SKM-1 treated with dmso at 0.1 percent for 144 hours (cell line): ENCODE data around the gene KCNAB3.

Source experiments
- DNase-seq: peaks from one replicate; lab custom pipeline; 2025; ENCODE audit not compliant: unreplicated experiment; lab: John Stamatoyannopoulos, UW

The KCNAB3 gene

DNA sequence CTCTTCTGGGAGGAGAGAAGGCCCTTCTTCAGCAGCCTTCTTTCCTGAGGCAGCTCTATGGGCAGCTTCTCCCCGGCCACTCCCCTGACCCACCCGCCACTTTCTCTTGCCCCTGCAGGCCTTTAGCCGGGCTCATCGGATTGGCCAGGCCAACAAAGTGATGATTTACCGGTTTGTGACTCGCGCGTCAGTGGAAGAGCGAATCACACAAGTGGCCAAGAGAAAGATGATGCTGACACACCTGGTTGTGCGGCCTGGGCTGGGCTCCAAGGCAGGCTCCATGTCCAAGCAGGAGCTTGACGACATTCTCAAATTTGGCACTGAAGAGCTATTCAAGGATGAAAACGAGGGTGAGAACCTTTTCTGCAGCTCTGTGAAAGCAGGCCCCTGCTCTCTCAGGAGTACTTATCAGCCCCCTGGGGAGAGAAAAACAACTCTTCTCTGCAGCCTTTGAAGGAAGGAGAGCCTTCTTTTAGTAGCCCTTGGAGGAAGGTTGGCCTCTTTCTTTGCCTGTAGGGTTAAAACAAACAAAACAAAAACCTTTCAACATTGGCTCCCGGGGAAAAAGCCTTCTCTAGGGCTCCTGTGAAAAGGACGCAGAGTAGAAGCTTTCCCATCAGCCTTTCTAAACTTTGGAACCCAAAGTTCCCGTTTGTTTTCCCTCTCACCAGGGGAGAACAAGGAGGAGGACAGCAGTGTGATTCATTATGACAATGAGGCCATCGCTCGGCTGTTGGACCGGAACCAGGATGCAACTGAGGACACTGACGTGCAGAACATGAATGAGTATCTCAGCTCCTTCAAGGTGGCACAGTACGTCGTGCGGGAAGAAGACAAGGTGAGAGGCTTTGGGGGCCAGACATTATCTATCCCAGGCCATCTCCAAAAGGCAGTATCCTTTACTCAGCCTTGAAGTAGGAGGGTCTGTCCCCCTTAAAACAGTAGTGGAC, 26.2 kb downstream of the KCNAB3 start:
- DNase-seq: no peak

DNA sequence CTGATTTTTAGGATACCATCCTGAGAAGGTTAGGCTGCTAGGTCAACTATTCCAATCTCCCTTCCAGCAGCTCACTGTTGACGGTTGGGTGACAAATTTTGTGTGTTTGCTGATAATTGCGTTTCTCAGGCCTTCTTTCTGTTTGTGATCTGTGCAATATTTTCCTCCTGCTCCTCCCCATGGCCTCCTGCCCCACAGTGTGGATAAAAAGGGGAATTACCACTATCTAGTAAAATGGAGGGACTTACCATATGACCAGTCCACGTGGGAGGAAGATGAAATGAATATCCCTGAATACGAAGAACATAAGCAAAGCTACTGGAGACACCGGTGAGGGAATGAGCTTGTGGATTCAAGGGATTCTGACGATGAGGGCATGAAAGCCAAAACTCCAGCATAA, 31.9 kb downstream of the KCNAB3 start:
- no peak for DNase-seq

DNA sequence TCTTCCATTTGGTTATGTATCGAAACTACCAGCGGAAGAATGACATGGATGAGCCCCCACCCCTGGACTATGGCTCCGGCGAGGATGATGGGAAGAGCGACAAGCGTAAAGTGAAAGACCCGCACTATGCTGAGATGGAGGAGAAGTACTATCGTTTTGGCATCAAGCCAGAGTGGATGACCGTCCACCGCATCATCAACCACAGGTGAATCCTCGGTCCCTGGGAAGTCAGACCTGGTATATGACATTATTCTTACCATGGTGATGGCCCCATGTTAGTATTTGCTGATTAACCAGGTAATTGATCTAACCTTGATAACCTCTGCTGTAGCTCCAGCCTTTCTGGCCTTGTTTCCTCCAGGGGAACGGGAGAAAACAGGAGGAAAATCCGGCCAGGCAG, 32.6 kb downstream of the KCNAB3 start:
- DNase-seq: no peak

DNA sequence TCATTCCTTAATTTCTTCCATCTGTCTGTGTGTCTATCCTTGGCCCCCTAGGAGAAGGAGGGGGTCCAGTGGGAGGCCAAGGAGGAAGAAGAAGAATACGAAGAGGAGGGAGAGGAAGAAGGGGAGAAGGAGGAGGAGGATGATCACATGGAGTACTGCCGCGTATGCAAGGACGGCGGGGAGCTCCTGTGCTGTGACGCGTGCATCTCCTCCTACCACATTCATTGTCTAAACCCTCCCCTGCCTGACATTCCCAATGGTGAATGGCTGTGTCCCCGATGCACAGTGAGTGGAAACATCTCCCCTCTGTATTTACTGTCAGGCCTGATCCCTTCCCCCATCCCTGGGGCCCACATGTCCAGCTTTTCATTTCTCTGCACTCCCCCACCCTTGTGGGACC, 34.8 kb downstream of the KCNAB3 start:
- DNase-seq: no peak

DNA sequence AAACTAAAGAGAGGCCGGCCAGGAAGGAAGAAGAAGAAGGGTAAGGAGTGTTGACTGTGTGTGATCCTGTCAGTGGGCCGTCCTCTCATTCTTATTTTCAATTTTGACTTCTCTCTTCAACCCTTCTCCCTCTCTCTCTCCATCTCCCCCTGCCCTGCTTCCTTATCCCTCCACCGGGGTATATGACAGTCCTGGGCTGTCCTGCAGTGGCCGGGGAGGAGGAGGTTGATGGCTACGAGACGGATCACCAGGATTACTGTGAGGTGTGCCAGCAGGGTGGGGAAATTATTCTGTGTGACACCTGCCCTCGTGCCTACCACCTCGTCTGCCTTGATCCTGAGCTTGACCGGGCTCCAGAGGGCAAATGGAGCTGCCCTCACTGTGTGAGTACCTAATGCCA, 35.4 kb downstream of the KCNAB3 start:
- no peak for DNase-seq

DNA sequence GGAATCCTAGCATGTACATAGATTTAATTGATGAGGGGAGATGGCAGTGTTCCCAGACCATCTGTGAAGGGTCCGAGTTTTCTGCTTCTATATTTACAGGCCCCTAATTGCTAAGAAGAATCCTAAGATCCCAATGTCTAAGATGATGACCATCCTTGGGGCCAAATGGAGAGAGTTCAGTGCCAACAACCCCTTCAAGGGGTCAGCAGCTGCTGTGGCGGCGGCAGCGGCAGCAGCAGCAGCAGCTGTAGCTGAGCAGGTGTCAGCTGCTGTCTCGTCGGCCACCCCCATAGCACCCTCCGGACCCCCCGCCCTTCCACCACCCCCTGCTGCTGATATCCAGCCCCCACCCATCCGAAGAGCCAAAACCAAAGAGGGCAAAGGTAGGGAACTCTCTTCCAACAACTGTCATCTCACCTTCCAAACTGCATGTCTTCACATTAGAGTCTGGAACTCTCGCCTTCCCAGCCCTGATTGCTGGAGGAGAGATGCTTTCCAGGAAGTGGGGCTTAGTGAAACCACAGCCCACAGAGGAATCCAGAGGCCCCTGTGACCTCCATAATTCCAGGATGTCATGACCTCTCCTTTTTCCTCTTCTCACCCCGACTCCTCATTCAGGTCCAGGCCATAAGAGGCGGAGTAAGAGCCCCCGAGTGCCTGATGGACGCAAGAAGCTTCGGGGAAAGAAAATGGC, 36.3 kb downstream of the KCNAB3 start:
- DNase-seq: no peak

DNA sequence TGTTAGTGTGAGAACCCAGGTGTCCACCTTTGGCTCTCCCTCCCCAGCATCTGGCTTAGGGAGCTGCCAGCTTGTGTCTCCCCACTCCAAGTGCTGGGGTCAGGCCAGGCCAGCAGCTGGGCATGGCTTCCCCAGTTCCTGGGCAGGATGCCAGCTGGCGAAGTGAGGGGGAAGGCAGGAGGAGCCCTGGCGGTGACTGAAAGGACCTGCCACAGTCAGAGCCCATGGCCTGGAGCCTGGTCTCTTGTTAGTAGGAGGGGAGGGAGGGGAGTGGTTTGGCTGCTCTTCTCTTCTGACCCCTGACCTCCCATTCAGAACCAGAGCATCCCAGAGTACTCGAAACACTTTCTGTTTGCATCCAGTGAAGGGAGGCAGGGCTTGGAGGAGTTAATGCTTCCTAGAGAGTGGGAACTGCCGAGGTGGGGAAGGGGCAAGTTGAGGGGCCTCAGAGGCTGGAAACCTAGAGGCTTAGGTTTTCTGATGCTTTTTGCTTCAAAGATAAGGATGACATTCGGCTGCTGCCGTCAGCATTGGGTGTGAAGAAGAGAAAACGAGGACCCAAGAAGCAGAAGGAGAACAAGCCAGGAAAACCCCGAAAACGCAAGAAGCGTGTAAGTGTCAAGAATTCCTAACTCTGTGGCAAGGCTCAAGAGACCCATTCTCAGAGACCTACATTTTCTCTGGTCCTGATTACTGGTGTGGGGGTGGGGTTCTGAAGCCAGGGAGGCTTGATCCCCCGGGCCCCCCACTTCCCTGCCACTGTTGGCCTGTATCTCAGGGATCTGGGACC, 40.3 kb downstream of the KCNAB3 start:
- no peak for DNase-seq

DNA sequence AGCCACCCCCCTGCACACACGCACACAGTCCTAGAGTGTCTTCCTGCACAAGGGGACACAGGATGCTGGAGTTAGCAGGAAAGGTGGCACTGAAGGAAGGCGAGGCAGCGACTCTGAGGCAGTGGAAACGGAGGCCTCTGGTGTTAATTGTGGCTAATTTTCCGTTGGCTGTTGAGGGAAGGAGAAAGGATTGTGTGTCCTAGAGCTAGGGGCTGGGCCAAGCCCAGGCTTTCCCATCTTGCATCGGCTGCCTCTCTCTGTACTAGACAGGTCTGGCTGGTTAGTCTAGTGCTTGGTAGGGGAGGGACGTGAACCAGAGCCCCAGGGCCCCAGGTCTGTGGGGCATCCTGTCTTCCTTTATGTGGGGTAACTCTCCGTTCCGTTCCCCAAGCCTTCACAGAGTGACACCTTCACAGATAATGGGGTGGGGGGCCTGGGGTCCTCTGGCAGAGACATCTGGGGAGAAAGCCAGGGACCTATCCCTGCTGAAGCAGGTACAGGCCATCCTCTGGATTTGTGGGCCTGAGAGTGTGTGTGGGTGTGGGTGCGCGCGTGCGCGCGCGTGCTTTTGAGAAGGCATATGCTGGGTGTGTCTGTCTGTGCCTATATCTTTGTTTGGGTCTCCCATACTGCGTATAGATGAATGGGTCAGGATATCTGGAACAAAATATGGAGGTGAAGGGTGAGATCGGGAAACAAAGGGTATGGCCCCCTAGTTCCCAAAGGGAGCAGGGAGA, 41.3 kb downstream of the KCNAB3 start, which contains the start of gene CHD3:
TSS of gene CHD3 (plus strand) at position 606 of the 737 bp plus-strand sequence. CDS start 212 bp downstream, outside the sequence.
- DNase-seq: no peak

DNA sequence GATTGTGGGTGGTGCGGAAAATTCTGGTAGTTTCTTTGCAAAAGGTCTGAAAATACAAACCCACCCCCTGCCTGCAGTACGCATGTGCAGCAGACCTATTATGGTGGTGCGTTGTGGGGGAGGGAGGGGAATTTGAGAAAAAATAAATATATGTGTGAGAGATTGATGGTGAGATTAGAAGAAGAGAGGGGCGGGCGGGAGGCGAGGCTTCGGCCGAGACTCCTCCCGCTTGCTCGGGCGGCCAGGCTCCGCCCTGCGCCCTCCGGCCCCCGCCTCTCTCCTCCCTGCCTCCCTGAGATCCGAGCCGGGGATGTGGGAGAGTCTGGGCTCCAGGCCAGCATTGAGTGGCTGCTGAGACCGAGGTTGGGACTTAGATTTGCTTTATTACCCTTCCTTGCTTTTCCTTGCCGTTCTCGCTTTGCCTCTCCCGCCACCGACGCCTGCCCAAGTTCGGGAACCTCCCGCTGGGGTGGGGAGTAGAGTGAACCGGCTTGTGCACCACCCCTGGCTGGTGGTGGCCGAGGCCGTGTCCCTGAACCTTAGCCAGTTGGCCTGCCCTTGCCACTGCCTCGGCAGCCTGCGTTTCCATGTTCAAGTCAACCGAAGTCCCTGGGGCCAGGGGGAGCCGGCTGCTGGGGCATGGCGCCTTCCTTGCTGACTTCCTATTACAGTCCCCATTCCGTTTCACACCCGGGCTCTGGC, 42.0 kb downstream of the KCNAB3 start:
- peak; percentile 19 for DNase-seq

DNA sequence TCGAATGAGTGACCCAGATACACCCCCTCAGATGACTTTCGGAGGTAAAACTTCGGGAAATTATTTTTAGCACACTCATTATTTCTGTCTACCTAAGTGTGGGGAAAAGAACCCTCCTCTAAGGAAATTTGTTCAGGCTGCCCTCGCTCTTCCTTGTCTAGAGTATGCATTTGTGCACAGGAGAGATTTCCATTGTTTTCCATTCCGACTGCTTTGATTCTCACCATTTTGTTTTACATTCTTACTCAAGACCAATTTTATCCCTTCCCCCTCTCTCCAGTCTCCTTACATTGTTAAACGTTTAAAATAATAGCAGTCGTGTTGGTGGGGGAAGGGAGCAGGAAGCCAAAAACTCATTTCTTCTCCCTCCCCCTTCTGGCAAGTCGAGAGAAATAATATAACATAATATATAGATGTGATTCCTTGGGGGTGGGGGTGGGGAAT, 42.6 kb downstream of the KCNAB3 start:
- DNase-seq: no peak

DNA sequence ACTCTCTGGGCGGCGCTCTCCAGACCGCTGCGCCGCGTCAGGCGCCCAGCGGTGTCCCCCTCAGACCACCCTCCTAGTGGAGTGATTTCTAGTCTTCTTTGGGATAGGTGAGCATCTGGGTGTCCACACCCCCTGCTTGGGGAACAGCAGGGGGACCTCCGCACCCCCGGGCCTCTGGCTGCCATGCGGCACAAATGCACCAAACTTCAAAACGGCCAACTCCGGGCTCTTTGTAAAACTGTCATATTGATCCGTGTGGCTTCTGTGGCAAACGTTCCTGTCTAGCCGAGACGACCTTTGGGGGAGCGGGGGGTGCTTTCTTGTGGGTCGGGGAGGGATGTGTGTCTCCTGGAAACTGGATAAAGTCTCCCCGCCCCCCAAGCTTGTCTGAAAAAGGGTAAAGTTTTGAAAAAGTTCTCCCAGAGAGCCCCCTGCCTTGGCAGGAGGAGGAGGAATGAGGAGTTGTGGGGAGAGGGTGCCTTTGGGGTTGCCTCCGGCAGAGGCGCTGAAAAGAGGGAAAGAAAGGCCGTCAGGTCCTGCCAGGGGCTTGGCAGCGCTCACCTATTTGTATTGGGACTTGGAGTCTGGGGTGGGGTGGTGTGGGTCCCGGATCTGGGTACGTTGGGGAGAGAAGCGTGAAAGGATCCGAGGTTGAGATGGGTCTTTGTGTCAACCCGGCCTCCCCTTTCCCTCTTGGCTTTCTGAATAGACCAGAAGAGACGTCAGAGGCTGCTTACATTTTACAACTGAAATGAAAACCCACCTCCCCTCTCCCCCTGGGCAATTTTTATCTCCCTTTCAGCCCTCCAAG, 43.2 kb downstream of the KCNAB3 start:
- no peak for DNase-seq

DNA sequence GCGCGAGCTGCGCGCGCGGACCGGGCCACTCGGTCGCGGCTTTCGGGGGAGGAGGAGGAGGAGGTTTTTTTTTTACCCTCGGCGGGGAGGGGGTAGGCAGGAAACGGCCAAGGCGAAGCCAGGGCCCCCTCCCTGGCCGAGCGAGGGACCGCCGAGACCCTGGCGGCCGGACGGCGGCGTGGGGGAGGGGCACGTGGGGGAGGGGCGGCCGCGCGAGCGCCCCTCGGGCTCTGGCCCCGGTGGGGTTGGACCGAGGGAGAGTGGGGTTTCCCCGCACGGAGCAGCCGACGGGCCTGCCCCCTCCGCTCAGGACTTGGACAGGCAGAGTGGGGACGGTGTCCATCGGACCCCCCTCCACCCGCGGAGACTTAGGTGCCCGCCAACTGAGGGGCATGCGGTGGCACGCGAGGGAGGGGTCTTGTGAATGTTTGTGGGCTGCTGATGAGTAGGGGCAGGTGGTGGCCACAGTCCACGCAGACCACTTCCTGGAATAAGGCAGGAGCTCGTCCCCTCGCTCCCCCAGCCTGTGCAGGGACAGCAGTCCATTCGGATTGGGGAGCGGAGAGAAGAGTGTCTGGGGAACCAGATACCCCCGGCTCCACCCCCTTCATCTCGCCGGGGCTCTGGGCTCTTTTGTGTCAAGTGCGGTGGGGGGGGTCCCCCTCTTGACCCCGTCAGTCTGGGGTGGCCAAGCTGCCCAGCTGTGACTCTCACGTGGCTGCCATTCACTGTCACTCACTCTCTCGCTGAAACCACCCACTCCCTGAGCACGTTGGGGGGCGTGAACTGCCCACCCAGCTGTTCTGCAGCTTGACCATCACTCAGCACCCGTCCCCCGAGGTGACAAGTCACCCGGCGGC, 44.1 kb downstream of the KCNAB3 start:
- no peak for DNase-seq

DNA sequence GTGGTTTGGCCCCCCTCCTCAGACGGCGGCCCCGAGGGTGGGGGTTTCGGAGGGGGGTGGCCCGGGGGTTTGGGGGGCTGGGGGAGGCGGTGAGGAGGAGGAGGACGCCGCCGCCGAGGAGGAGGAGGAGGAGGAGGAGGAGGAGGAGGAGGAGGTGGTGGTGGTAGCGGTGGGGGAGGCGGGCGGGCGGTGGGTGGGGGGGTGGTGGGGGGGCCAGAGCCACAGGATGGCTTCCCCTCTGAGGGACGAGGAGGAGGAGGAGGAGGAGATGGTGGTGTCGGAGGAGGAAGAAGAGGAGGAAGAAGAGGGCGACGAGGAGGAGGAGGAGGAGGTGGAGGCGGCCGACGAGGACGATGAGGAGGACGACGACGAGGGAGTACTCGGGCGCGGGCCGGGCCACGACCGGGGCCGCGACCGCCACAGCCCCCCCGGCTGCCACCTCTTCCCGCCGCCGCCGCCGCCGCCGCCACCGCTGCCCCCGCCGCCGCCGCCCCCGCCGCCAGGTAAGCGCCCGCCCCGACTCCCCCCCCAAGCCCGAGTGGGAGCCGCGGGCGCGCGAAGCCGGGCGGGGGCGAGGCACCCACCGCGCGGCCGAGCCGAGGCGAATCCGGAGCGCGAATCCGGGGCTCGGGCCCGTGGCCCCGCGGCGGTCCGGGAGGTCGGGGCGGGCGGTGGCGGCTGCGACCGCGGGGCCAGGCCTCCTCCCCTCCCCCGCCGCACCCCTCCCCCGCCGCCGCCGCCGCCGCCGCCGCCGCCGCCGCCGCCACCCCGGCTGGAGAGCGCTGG, 44.9 kb downstream of the KCNAB3 start:
- DNase-seq: no peak

DNA sequence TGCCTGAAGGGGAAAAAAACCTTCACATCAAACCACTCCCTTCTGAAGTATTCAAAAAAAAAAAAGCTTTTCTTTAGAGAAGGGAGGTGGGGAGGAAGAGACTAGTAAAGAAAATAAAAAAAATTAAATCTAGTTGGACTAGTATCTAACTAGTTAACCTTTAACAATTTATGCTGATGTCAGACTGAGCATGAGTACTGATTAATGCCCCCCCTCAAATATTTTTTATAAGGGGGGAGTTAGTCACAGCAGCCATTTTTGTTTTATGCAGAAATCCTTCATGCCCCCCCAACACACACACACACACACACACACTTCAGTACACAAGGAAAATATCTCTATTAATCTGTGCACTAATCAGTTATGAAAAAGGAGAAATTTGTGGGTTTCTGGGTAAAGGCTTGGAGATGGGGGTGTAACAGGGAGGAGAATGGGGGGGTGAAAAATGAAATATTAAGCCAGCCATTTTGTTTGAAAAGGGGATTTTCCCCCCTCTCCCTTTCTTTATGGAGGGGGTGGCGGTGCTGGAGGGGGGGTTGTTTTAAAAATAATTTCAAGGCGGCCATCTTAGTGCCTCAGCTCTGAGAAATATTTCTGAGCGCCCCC, 45.8 kb downstream of the KCNAB3 start:
- DNase-seq: no peak

DNA sequence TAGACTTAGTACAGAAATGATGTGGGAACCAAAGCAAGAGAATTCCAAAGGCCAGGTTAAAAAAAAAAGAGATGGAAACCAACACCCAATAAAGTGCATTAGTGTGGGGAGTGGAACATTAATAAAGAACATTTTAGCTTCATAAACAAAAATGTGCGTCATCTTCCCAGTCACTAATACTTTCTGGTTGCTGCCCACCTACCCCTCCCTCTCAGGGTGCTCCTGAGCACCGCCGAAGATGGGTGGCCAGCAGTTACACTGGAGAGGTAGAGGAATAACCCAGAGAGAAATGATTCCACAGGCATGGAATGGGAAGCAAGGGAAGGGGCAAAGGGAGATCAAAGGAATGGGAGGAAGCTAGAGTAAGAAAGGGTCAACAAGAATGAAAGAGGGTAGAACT, 47.0 kb downstream of the KCNAB3 start:
- DNase-seq: no peak

DNA sequence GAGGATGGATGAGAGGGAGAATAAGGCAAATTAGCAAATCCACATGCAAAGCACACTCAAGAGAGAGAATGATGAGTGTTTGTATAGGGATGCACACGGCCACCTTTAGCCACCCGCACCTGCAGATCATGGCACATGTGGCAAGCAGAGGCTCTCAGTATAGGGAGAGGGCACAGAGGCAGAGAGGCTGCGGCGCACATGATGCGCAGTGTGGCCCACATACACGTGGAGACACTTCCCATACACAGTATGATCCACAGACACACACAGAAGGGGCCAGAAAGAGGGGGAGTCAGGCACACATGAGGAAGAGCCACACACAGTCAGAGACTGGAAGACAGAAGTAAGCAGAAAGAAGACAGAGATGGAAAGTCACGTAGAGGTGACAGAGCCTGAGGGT, 47.6 kb downstream of the KCNAB3 start:
- no peak for DNase-seq
